ENCODE results near the gene CYBC1. TPM values are rescaled to one million over a fixed set of nuclear protein-coding genes. Genes with fewer than 3 reads are reported as not detected.

CYBC1 gene
- total RNA-seq, 8 experiments from 2014 or later: 32.0 to 68.0 (median 52.0) TPM

DNA sequence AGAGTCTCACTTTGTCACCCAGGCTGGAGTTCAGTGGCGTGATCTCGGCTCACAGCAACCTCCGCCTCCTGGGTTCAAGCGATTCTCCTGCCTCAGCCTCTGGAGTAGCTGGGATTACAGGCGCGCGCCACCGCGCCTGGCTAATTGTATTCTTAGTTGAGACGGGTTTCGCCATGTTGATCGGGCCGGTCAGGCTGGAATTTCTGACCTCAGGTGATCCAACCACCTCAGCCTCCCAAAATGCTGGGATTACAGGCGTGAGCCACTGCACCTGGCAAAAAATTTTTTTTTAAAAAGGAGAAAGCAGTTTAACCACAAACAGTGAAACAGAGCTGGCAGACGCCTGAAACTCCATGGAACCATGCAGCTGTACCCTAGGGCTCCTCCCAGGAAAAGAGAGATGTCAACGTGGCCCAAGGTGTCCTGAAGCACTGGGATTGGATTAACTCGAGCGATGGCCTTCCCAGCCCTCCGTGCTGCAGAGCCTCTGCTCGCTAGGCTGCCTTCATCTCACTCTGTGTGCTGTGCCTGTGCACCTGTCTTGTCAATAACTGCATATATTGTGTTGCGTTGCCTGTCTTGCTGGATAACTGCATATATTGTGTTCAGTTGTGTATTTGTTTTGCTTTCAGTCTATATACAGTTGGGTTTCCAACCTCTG is 39.4 kb upstream of the CYBC1 start:
- 80 to 100% (median 92%) methylated on average over 3 to 8 of the region's 21 CpGs; no CpG with 5 or more reads in 4 of the 10 experiments for whole genome bisulfite sequencing, 10 experiments
- in situ Hi-C loops (cut with MboI; ENCODE audit: low pct_unique_long_range_greater_than_20kb in 2 of 9, low sequenced_read_pairs in 9 of 9, unreplicated experiment in 9 of 9): no loop called here
- no peak for ATAC-seq (replicated peaks in 6 of 8)
- Histone ChIP-seq H3K27ac (no peak overlapping the region), H3K4me1 (replicated peaks in 1 of 2) (peaks cover 0 to 14% of the 10 kb centered on the region in 2 donors), H3K4me3 (no peak overlapping the region)

DNA sequence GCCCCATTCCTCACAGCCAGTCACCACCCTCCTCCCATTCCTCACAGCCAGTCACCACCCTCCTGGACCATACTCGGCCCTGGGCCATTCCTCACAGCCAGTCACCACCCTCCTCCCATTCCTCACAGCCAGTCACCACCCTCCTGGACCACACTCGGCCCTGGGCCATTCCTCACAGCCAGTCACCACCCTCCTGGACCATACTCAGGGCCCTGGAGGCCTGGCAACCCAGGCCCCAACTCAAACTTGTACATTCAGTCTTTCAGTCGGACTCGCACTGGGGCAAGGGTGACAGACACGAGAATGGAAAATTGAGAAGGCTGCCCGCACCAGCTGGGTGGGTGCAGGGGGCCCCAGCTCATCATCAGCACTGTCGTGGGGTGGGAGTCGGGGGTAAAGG is 38.6 kb upstream of the CYBC1 start:
- Histone ChIP-seq H3K4me3 (no peak overlapping the region), H3K27ac (no peak overlapping the region), H3K4me1 (replicated peaks in 1 of 2) (peaks cover 0 to 11% of the 10 kb centered on the region in 2 donors)
- WGBS, 10 experiments: 0 to 78% (median 20%) methylated on average over 1 to 7 of the region's 8 CpGs; no CpG with 5 or more reads in 3 of the 10 experiments
- in situ Hi-C loops (cut with MboI; ENCODE audit: low pct_unique_long_range_greater_than_20kb in 2 of 9, low sequenced_read_pairs in 9 of 9, unreplicated experiment in 9 of 9): no loop called here
- ATAC-seq (replicated peaks in 6 of 8): peak; percentile 34 to 78 (median 69)

DNA sequence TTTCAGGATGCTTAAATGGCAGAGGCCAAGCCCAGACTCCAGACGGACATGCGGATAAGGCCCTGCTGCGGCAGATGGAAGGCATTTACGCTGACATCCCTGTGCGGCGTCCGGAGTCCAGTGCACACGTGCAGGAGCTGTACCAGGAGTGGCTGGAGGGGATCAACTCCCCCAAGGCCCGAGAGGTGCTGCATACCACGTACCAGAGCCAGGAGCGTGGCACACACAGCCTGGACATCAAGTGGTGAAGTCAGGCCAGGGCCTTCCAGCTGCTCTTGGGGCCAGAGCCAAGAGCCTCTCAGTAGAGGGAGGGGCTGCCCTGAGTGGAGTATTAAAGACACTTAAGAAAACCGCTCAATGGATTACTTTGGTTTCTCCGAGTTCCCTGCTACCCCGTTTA is 37.4 kb upstream of the CYBC1 start:
- Histone ChIP-seq H3K4me3 (no peak overlapping the region), H3K27ac (no peak overlapping the region), H3K4me1 (replicated peaks in 1 of 2) (peaks cover 0 to 11% of the 10 kb centered on the region in 2 donors)
- WGBS, 10 experiments: 0 to 100% (median 87%) methylated on average over 1 to 3 of the region's 14 CpGs; no CpG with 5 or more reads in 4 of the 10 experiments
- in situ Hi-C loops (cut with MboI; ENCODE audit: low pct_unique_long_range_greater_than_20kb in 2 of 9, low sequenced_read_pairs in 9 of 9, unreplicated experiment in 9 of 9): no loop called here
- ATAC-seq (replicated peaks in 6 of 8): no peak

DNA sequence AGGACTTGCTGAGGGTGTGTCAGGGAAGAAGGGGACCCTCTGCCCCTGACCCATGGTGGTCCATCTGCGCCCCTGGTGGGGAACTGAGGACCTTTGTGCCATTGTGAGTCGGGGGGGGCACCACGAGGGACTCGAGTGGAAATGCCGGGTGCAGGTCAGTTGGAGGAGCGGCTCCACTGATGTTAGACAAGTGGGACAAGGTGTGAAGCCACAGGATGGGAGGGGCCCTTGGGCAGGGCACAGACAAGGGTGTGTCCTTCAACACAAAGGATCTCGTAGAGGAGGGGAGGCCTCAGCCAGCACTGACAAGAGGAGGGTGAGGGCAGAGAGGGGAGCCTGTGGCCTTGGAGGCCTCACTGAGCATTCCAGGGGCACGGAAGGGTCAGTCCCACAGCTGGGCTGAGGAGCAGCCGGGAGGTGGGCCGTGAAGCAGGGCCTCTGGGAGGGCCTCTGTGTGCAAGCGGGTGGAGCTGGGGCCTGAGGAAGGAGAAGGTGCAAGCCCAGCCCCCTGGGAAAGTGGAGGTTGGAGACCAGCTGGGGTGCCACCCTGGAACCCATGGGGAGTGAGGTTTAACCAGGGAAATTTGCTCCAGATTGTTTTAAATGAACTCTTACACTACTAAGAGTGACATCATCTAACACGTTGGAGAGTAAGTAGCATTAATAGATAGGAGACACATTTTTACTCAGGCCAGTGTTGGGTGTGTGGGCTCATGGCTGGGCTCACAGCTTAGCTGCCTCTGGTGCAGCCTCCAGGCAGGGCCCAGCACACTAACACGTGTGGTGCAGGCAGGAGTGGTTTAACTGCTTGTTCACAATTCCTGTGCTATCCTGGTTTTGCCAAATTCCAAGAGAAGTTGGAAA is 35.9 kb upstream of the CYBC1 start:
- in situ Hi-C loops (cut with MboI; ENCODE audit: low pct_unique_long_range_greater_than_20kb in 2 of 9, low sequenced_read_pairs in 9 of 9, unreplicated experiment in 9 of 9): no loop called here
- Histone ChIP-seq H3K4me1 (replicated peaks in 1 of 2) (peaks cover 0 to 11% of the 10 kb centered on the region in 2 donors), H3K27ac (peak overlapping the region in 1 of 2 donors; percentile 61), H3K4me3 (no peak overlapping the region)
- peak in 7 of 8 experiments; percentile 9 to 69 (median 32) for ATAC-seq (replicated peaks in 6 of 8)
- WGBS, 10 experiments: 0 to 100% (median 61%) methylated on average over 1 to 6 of the region's 13 CpGs; no CpG with 5 or more reads in 3 of the 10 experiments

DNA sequence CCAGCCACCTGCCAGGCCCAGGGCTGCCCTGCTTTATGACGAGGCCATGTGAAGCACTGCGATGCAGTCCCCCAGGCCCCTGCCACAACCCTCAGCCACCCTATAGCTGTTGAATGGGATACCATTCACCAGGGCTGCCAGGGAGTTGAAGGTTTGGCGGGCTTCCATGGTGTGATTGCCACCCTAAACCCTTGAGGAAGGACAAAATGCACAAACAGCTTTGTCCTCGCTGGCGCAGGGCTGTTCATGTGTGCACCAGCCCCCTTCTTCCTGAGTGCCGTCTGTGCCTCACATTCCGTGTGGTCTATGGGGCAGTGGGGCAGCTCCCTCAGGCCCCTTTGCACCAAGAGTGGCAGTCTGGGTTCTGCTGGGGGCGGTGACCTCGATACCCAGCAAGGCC is 33.3 kb upstream of the CYBC1 start:
- Histone ChIP-seq H3K4me3 (no peak overlapping the region), H3K4me1 (replicated peaks in 1 of 2) (peaks cover 0 to 9% of the 10 kb centered on the region in 2 donors), H3K27ac (no peak overlapping the region)
- no peak for ATAC-seq (replicated peaks in 6 of 8)
- in situ Hi-C loops (cut with MboI; ENCODE audit: low pct_unique_long_range_greater_than_20kb in 2 of 9, low sequenced_read_pairs in 9 of 9, unreplicated experiment in 9 of 9): no loop called here
- WGBS, 10 experiments: 94 to 100% (median 100%) methylated on average over 2 to 5 of the region's 9 CpGs; no CpG with 5 or more reads in 5 of the 10 experiments

DNA sequence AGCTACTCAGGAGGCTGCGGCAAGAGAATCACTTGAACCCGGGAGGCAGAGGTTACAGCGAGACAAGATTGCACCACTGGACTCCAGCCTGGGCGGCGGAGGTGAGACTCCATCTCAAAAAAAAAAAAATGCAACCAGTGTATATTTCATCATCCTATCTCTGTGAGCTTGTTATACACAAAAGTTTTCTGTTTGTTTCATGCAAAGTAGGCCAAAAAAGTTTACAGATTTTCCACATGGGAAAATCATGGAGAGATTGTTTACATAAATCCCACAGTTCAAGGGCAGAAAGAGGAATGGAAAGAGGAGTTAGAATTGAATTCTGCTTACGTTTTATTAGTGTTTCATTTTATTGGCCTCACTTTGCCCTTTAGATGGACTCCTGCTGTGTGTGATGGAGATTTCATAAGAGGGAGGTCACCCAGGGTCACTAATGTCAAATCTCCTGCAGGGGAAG is 32.7 kb upstream of the CYBC1 start:
- H3K4me3 ChIP-seq: no peak overlapping the region
- WGBS, 10 experiments: 50 to 100% (median 89%) methylated on average over 1 to 5 of the region's 6 CpGs; no CpG with 5 or more reads in 3 of the 10 experiments
- H3K27ac ChIP-seq: no peak overlapping the region
- in situ Hi-C loops (cut with MboI; ENCODE audit: low pct_unique_long_range_greater_than_20kb in 2 of 9, low sequenced_read_pairs in 9 of 9, unreplicated experiment in 9 of 9): no loop called here
- H3K4me1 ChIP-seq (replicated peaks in 1 of 2): peaks cover 0 to 9% of the 10 kb centered on the region in 2 donors
- no peak for ATAC-seq (replicated peaks in 6 of 8)

DNA sequence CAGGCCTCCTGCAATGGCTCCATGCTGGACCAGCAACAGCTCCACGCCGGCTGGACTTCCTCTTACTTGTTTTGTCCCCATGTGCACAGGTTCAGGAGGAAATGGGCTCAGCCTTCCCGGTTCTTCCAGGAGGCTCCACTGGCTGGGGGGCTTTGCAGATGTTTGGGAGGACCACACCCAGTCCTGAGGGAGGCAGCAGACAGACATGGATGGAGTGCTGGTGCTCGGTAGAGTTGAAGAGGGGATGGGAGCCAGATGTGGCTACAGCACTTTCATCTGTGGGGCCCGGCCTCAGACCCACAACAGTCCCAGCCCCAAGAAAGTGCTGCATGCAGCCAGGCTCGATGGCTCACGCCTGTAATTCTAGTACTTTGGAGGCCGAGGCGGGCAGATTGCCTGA is 29.8 kb upstream of the CYBC1 start:
- Histone ChIP-seq H3K4me3 (no peak overlapping the region), H3K27ac (no peak overlapping the region), H3K4me1 (replicated peaks in 1 of 2) (no peaks in the 10 kb centered on the region)
- peak in 3 of 8 experiments; percentile 11 to 70 (median 46) for ATAC-seq (replicated peaks in 6 of 8)
- in situ Hi-C loops (cut with MboI; ENCODE audit: low pct_unique_long_range_greater_than_20kb in 2 of 9, low sequenced_read_pairs in 9 of 9, unreplicated experiment in 9 of 9): no loop called here
- 80 to 96% methylated on average over 1 to 5 of the region's 9 CpGs; no CpG with 5 or more reads in 8 of the 10 experiments for WGBS, 10 experiments

DNA sequence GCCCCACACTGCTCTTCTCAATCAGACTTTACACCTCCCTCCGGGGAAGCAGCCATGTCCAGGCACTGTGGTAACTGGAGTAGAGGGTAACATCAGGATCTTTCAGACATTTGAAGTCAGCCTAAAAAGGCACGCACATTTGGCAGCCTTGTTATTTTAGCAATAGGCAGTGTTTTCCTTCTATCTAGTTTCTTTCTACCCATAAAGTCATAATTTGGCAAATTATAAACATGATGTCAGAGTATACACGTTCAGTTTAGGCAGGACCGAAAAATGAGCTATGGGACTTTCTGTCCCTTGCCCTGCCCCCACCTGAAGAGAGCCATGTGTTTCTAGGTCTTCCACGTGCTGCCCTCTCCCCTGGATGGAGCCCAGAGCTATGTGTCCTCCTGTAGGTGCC is 29.1 kb upstream of the CYBC1 start:
- Histone ChIP-seq H3K4me1 (replicated peaks in 1 of 2) (no peaks in the 10 kb centered on the region), H3K27ac (no peak overlapping the region), H3K4me3 (no peak overlapping the region)
- in situ Hi-C loops (cut with MboI; ENCODE audit: low pct_unique_long_range_greater_than_20kb in 2 of 9, low sequenced_read_pairs in 9 of 9, unreplicated experiment in 9 of 9): no loop called here
- ATAC-seq (replicated peaks in 6 of 8): no peak
- 25 to 100% (median 87%) methylated on average over 1 to 5 of the region's 5 CpGs; no CpG with 5 or more reads in 2 of the 10 experiments for WGBS, 10 experiments

DNA sequence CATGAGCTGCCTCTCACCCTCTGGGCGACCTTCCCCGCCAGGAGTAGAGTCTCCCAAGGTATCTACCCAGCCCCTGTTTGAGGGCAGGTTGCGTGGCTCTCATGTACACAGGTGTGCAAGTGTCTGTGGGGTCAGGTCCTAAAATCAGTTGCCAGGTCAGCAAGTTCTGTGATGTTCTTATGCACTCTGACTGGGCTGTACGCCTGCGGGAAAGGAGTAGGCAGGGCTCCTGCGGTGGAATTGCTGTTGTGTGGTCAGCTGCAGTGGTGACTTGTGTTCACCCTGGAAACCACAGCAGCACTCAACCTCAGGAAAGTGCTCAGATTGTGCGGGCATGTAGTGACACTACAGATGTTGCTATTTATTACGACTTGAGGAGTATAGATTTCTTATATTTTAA is 27.4 kb upstream of the CYBC1 start:
- 60 to 100% (median 92%) methylated on average over 1 to 7 of the region's 8 CpGs; no CpG with 5 or more reads in 2 of the 10 experiments for WGBS, 10 experiments
- no peak for ATAC-seq (replicated peaks in 6 of 8)
- H3K27ac ChIP-seq: no peak overlapping the region
- in situ Hi-C loops (cut with MboI; ENCODE audit: low pct_unique_long_range_greater_than_20kb in 2 of 9, low sequenced_read_pairs in 9 of 9, unreplicated experiment in 9 of 9): no loop called here
- no peak overlapping the region for H3K4me3 ChIP-seq
- H3K4me1 ChIP-seq (replicated peaks in 1 of 2): no peaks in the 10 kb centered on the region

DNA sequence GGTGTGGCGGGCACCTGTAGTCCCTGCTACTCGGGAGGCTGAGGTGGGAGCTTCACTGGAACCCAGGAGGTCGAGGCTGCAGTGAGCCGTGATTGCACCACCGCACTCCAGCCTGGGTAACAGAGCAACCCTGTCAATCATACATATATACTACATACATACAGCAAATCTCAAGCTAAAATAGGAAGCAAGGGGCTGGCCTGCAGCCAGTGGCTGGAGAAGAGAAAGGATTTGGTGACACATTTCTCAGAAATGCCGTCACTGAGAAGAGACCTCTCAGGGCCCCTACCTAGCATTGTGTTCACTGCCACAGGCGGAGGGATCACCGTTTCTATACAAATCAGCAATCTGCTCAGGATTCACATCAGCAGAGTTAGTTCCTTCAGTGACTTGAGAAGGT is 24.9 kb upstream of the CYBC1 start:
- 79 to 100% (median 98%) methylated on average over 1 to 5 of the region's 8 CpGs; no CpG with 5 or more reads in 2 of the 10 experiments for WGBS, 10 experiments
- Histone ChIP-seq H3K4me3 (no peak overlapping the region), H3K27ac (no peak overlapping the region), H3K4me1 (replicated peaks in 1 of 2) (no peaks in the 10 kb centered on the region)
- in situ Hi-C loops (cut with MboI; ENCODE audit: low pct_unique_long_range_greater_than_20kb in 2 of 9, low sequenced_read_pairs in 9 of 9, unreplicated experiment in 9 of 9): no loop called here
- ATAC-seq (replicated peaks in 6 of 8): no peak

DNA sequence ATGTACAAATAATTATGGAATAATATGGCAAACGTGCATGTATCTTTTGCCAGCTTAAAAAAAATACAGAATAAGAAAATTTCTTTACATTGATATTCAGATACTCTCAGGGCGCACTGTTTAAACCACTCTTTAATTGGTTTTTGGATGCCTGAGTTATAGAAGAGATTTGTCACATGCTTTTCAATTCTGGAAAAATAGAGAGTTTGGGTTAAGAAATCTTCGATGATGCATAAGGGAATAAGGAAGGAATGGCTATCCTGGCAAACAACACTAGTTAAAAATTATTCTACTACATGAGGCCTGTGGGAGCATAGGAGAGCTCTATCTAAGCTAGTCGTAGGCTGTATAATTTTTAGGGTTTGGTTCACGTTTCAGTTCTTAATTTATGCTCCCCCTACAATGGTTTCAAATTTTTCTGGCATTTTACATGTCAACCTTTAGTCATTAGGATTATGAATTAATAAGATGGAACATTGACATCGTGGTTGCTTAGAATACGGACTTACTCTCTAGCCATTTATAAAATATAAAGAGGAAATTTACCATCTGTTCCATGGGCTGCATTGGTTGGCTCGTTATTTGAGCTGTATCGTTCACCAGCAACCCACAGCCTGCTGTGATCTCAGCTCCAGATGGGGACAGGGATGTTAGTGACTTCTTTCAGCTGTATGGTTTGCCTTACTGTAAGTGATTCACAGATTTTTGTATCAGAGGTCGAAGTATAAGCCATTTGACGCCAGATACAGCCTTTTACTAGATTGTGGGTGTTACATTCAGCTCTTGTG is 23.9 kb upstream of the CYBC1 start:
- in situ Hi-C loops (cut with MboI; ENCODE audit: low pct_unique_long_range_greater_than_20kb in 2 of 9, low sequenced_read_pairs in 9 of 9, unreplicated experiment in 9 of 9): no loop called here

DNA sequence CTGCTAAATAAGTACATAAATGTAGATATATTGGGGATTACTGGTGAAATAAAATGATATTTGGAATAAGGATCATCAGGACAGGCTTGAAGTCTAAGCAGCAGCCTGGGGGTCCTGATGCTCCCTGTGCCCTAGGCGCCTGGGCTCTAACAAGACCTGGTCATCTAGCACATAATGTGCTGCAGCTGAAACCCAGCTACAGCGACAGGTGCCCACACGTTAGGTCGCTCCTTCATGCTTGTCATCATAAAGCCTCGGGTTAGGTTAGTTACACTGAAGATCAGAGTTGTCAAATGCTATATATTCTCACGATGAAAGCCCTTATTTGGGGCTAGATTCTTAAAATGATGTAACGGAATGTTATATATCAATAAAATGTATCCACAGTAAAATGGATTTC is 19.5 kb upstream of the CYBC1 start:
- in situ Hi-C loops (cut with MboI; ENCODE audit: low pct_unique_long_range_greater_than_20kb in 2 of 9, low sequenced_read_pairs in 9 of 9, unreplicated experiment in 9 of 9): no loop called here
- WGBS, 10 experiments: 80 to 100% (median 100%) methylated on average over 1 to 6 of the region's 7 CpGs
- no peak for ATAC-seq (replicated peaks in 6 of 8)

More for the DNA sequence above, 23.9 kb upstream of the CYBC1 start:
- Histone ChIP-seq H3K4me1 (replicated peaks in 1 of 2) (no peaks in the 10 kb centered on the region), H3K27ac (no peak overlapping the region), H3K4me3 (no peak overlapping the region)
- no peak for ATAC-seq (replicated peaks in 6 of 8)
- WGBS, 10 experiments: 31 to 92% (median 86%) methylated on average over 4 to 11 of the region's 11 CpGs

DNA sequence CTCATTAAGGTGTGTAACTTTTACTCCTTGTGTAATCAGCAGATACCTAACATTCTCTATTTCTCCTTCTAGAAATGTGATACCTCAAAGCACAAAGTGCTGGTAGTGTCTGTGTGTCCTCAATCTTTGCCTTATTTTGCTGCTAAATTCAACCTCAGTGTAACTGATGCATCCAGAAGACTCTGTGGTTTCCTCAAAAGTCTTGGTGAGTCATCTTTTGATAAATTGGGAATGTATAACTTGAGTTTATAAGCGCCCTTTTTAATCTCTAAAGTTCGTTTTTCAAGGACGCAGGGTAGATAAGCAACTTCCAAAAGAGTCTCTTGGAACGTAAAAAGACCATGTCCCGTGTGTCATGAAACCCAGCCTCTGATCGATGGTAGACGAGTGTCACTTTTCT is 18.1 kb upstream of the CYBC1 start:
- WGBS, 10 experiments: 80 to 100% (median 91%) methylated on average over 1 to 7 of the region's 7 CpGs
- ATAC-seq (replicated peaks in 6 of 8): no peak
- Histone ChIP-seq H3K4me1 (replicated peaks in 1 of 2) (no peaks in the 10 kb centered on the region), H3K4me3 (no peak overlapping the region), H3K27ac (no peak overlapping the region)
- in situ Hi-C loops (cut with MboI; ENCODE audit: low pct_unique_long_range_greater_than_20kb in 2 of 9, low sequenced_read_pairs in 9 of 9, unreplicated experiment in 9 of 9): no loop called here

More for the DNA sequence above, 19.5 kb upstream of the CYBC1 start:
- Histone ChIP-seq H3K27ac (no peak overlapping the region), H3K4me1 (replicated peaks in 1 of 2) (no peaks in the 10 kb centered on the region), H3K4me3 (no peak overlapping the region)

Measured in motor neuron (in vitro differentiated cells).